Neural cell (in vitro differentiated cells): ENCODE results near the gene MAMLD1.

Experiments used
- EP300 ChIP-seq: fragments of 450-650 bp; conservative IDR thresholded peaks from 2 replicates; pipeline ENCODE4 v1.6.1; 2014; ENCODE audit warnings: antibody characterized with exemption, mild to moderate bottlenecking, moderate library complexity; ENCODE audit not compliant: poor library complexity, severe bottlenecking
- EZH2 ChIP-seq: fragments of 200-600, 300-800 bp; shearing (Covaris generic), sonication (generic); IDR thresholded peaks from 2 replicates; pipeline ENCODE4 v1.6.1; 2014; ENCODE audit warnings: antibody characterized with exemption, low read length, borderline replicate concordance, mild to moderate bottlenecking; ENCODE audit not compliant: insufficient read depth, poor library complexity, severe bottlenecking
- MXI1 ChIP-seq: fragments of 450-650 bp; conservative IDR thresholded peaks from 2 replicates; pipeline ENCODE4 v1.6.1; 2014; ENCODE audit warnings: antibody characterized with exemption, mild to moderate bottlenecking; ENCODE audit not compliant: poor library complexity, severe bottlenecking
- TAF1 ChIP-seq: IDR thresholded peaks from 2 replicates; pipeline ENCODE4 v1.6.1; 2012; ENCODE audit warnings: low read depth

DNA sequence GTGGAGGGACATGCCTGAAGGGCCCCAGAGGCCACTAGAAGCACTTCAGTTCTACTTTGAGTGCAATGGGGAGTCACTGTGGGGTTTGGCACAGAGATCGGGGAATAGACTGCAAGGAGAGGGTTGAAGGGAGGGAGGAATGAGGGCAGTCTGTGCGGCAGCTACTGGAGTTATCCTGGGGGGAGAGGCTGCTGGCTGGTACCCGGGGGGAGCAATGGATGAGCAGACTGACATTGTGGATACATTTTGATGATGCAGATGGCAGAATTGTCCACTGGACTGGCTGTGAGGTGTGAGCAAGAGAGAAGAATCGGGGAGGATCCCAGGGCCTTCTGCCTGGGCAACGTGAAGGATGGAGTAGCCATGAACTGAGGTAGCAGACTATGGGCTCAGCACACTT is 2.8 kb upstream of the MAMLD1 start:
- TF ChIP-seq MXI1, result no peak
- no peak for TF ChIP-seq EZH2
- TF ChIP-seq EP300, result no peak
- TF ChIP-seq TAF1, result no peak
